Left lung (tissue), 10 donors: ENCODE data around the gene DEAF1. TPM values are rescaled to one million over a fixed set of nuclear protein-coding genes. Genes with fewer than 3 reads are reported as not detected.

Source experiments
- ATAC-seq: fragments of 200-7000 bp; cut with Tn5 transposase; one replicate; pipeline ENCODE4 v1.9.1; 2020; ENCODE audit warnings: moderate library complexity
- DNase-seq, 4 donors: peaks; one replicate each; pipeline ENCODE4 v3.0.0-alpha.2; 2013 to 2020
- H3K27ac ChIP-seq, 2 donors: fragments of 200-600 bp; sonication (generic) in 1 of 2; one replicate each; pipeline versions ENCODE4 v1.5.0 to v1.8.0; 2020 to 2021
- H3K27me3 ChIP-seq, 2 donors: fragments of 200-600 bp; sonication (generic) in 1 of 2; one replicate each; pipeline versions ENCODE4 v1.5.0 to v1.8.0; 2020 to 2021
- H3K36me3 ChIP-seq, 2 donors: fragments of 200-600 bp; sonication (generic) in 1 of 2; one replicate each; pipeline versions ENCODE4 v1.5.0 to v1.8.0; 2020 to 2021
- H3K4me1 ChIP-seq, 2 donors: fragments of 200-600 bp; one replicate each; pipeline ENCODE4 v1.8.0; 2021
- H3K4me3 ChIP-seq, 2 donors: fragments of 200-600 bp; sonication (generic) in 1 of 2; one replicate each; pipeline versions ENCODE4 v1.5.0 to v1.8.0; 2020 to 2021; ENCODE audit warnings: mild to moderate bottlenecking in 1 of 2
- H3K9me3 ChIP-seq, 2 donors: fragments of 200-600 bp; sonication (generic) in 1 of 2; one replicate each; pipeline versions ENCODE4 v1.5.0 to v1.8.0; 2020 to 2021
- intact Hi-C, 2 donors: fragments of 100-400 bp; cut with DNase I; formaldehyde crosslinking; loops; one replicate each; pipeline versions ENCODE4 v1.11.2 to v1.14.2; 2022
- polyA plus RNA-seq, 6 donors: library from polyadenylated mRNA; unstranded; fragments of 120-200 nt; gene quantifications; one replicate each; pipeline ENCODE4 v1.2.1, GENCODE V29; 2013; ENCODE audit not compliant: insufficient read length in 6 of 6
- total RNA-seq, 2 donors: library from RNA; stranded (reverse); fragmentation: NEBNext Ultra II Directional; extraction: Animal tissue kit (Norgen Biotek cat#: 25700); gene quantifications; one replicate each; pipeline ENCODE4 v1.2.1, GENCODE V29; 2021
- TF ChIP-seq, protein P1 (sequence below), 2 donors: fragments of 200-600 bp; sonication (generic) in 1 of 2; IDR thresholded peaks; one replicate each; pipeline versions ENCODE4 v1.5.0 to v1.8.0; 2021; ENCODE audit warnings: antibody characterized with exemption in 2 of 2
- donor health status: DM: no; HTN: yes; CAD: no.
- donor health status: DM: no; HTN: no; CAD: no.

DEAF1 gene
- total and polyA plus RNA-seq, 8 donors: 28.3 to 52.9 (median 38.4) TPM

DNA sequence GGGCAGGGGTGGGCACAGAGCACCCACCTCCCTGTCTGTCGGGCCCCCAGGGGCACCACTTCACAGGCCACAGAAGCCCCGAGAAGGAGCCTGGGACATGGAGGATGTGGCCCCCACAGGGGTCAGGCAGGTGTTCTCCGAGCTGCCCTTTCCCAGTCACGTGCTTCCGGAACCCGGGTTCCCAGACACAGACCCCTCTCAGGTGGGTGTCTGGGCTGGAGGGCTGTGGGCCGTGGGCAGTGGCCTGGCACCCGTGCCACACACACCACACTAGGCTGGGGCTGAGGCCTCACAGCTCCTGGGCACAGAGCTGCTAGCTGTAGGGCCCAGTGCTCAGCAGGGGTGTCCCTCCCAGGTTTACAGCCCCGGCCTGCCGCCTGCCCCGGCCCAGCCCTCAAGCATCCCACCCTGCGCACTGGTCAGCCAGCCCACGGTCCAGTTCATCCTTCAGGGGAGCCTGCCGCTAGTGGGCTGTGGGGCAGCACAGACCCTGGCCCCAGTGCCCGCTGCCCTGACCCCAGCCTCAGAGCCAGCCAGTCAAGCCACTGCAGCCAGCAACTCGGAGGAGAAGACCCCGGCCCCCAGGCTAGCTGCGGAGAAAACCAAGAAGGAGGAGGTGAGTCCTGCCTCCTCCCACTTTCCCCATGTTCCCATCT lies 84.7 kb downstream of the DEAF1 start:
- no peak overlapping the region for H3K27ac ChIP-seq
- intact Hi-C loops: no loop called here
- peaks cover 0 to 100% of the 10 kb centered on the region in 2 donors for H3K36me3 ChIP-seq
- H3K4me1 ChIP-seq: peaks cover 14 to 26% of the 10 kb centered on the region in 2 donors
- H3K4me3 ChIP-seq: no peak overlapping the region
- TF ChIP-seq, protein P1, sequence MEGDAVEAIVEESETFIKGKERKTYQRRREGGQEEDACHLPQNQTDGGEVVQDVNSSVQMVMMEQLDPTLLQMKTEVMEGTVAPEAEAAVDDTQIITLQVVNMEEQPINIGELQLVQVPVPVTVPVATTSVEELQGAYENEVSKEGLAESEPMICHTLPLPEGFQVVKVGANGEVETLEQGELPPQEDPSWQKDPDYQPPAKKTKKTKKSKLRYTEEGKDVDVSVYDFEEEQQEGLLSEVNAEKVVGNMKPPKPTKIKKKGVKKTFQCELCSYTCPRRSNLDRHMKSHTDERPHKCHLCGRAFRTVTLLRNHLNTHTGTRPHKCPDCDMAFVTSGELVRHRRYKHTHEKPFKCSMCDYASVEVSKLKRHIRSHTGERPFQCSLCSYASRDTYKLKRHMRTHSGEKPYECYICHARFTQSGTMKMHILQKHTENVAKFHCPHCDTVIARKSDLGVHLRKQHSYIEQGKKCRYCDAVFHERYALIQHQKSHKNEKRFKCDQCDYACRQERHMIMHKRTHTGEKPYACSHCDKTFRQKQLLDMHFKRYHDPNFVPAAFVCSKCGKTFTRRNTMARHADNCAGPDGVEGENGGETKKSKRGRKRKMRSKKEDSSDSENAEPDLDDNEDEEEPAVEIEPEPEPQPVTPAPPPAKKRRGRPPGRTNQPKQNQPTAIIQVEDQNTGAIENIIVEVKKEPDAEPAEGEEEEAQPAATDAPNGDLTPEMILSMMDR (IDR thresholded peaks at IDR 0.05): no peak
- no peaks in the 10 kb centered on the region for H3K9me3 ChIP-seq
- H3K27me3 ChIP-seq: no peaks in the 10 kb centered on the region
- DNase-seq: no peak
- ATAC-seq: no peak

DNA sequence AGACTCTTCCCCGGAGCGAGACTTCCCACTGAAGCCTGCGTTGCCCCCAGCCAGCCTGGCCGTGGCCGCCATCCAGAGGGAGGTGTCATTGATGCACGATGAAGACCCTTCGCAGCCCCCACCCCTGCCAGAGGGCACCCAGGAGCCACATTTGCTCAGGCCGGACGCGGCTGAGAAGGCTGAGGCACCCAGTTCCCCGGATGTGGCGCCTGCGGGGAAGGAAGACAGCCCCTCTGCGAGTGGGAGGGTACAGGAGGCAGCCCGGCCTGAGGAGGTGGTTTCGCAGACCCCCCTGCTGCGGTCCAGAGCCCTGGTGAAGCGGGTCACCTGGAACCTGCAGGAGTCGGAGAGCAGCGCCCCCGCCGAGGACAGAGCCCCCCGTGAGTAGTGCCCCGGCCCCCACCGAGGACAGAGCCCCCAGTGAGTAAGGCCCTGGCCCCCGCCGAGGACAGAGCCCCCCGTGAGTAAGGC lies 85.6 kb downstream of the DEAF1 start:
- TF ChIP-seq, protein P1 (IDR thresholded peaks at IDR 0.05): no peak
- ATAC-seq (no peak), DNase-seq (peak in 1 of 4 donors; percentile 69)
- no peak overlapping the region for H3K4me3 ChIP-seq
- no peak overlapping the region for H3K27ac ChIP-seq
- H3K27me3 ChIP-seq: no peaks in the 10 kb centered on the region
- peaks cover 6 to 17% of the 10 kb centered on the region in 2 donors for H3K4me1 ChIP-seq
- peaks cover 0 to 100% of the 10 kb centered on the region in 2 donors for H3K36me3 ChIP-seq
- no peaks in the 10 kb centered on the region for H3K9me3 ChIP-seq
- intact Hi-C loops: no loop called here

GRCh38 chr11:608791-609251 lies 86.2 kb downstream of the DEAF1 start:
- Histone ChIP-seq H3K27me3 (no peaks in the 10 kb centered on the region), H3K9me3 (no peaks in the 10 kb centered on the region), H3K36me3 (peaks cover 0 to 100% of the 10 kb centered on the region in 2 donors), H3K4me3 (no peak overlapping the region), H3K4me1 (peaks cover under 1 to 12% of the 10 kb centered on the region in 2 donors), H3K27ac (no peak overlapping the region)
- ATAC-seq: no peak
- TF ChIP-seq, protein P1 (IDR thresholded peaks at IDR 0.05): no peak
- peak in 1 of 4 donors; percentile 71 for DNase-seq
- intact Hi-C loops: no loop called here

- DNase-seq: peak in 1 of 4 donors; percentile 76
- no peaks in the 10 kb centered on the region for H3K9me3 ChIP-seq
- ATAC-seq: no peak
- TF ChIP-seq, protein P1 (IDR thresholded peaks at IDR 0.05): no peak
- H3K36me3 ChIP-seq: peaks cover 0 to 100% of the 10 kb centered on the region in 2 donors
- intact Hi-C loops: no loop called here
- peaks cover 0 to 6% of the 10 kb centered on the region in 2 donors for H3K4me1 ChIP-seq
- H3K4me3 ChIP-seq: no peak overlapping the region
- no peaks in the 10 kb centered on the region for H3K27me3 ChIP-seq
- H3K27ac ChIP-seq: no peak overlapping the region
Measured at GRCh38 chr11:607971-608659, 86.9 kb downstream of the DEAF1 start.
